Kidney (tissue), 14 donors: ENCODE results near the gene LRBA. TPM values are rescaled to one million over a fixed set of nuclear protein-coding genes. Genes with fewer than 3 reads are reported as not detected.

ENCODE experiments used
- DNase-seq, 5 donors: peaks; one replicate each; pipeline ENCODE4 v3.0.0-alpha.2; 2013 to 2020
- FAIRE-seq: peaks from 2 replicates; lab custom pipeline; 2012; peaks lifted over from hg19 to GRCh38; lab: Jason Lieb, UNC
- H3K27ac ChIP-seq, 2 donors: one replicate each; pipeline ENCODE4 v1.7.0; 2013; ENCODE audit warnings: low read depth in 2 of 2, low read length in 2 of 2, inconsistent platforms in 1 of 2
- H3K27me3 ChIP-seq: one replicate; pipeline ENCODE4 v1.7.1; 2013; ENCODE audit warnings: low read length, inconsistent platforms; ENCODE audit not compliant: control insufficient read depth, insufficient read depth
- H3K36me3 ChIP-seq, 3 donors: one replicate each; pipeline versions ENCODE4 v1.7.0 to v1.7.1; 2013; ENCODE audit warnings: low read length in 3 of 3, control low read depth in 1 of 3, inconsistent platforms in 1 of 3; ENCODE audit not compliant: insufficient read depth in 3 of 3, control insufficient read depth in 2 of 3
- H3K4me1 ChIP-seq, 3 donors: one replicate each; pipeline versions ENCODE4 v1.7.0 to v1.7.1; 2013; ENCODE audit warnings: low read length in 3 of 3, inconsistent platforms in 1 of 3, low read depth in 1 of 3; ENCODE audit not compliant: control insufficient read depth in 2 of 3, insufficient read depth in 2 of 3
- H3K4me3 ChIP-seq, 3 donors: one replicate each; pipeline versions ENCODE4 v1.7.0 to v1.8.1; 2013; ENCODE audit warnings: low read length in 3 of 3, control low read depth in 1 of 3, inconsistent platforms in 1 of 3
- H3K9ac ChIP-seq, 3 donors: one replicate each; pipeline versions ENCODE4 v1.7.0 to v1.7.1; 2013; ENCODE audit warnings: low read length in 3 of 3, control low read depth in 1 of 3, inconsistent platforms in 1 of 3
- H3K9me3 ChIP-seq, 3 donors: one replicate each; pipeline versions ENCODE4 v1.7.0 to v1.7.1; 2013; ENCODE audit warnings: low read length in 3 of 3, control low read depth in 1 of 3, inconsistent platforms in 1 of 3; ENCODE audit not compliant: control insufficient read depth in 2 of 3, insufficient read depth in 1 of 3
- intact Hi-C: fragments of 100-400 bp; cut with DNase I; formaldehyde crosslinking; loops from one replicate; pipeline ENCODE4 v1.11.1; 2022
- polyA plus RNA-seq: library from polyadenylated mRNA; stranded (reverse); fragments of 350-450 nt; fragmentation: Illumina TruSeq; extraction: RNeasy Lipid Tissue Mini Kit (QIAGEN cat#74804); gene quantifications from one replicate; pipeline ENCODE4 v1.2.3, GENCODE V29; 2014; ENCODE audit warnings: low read depth, low replicate concordance; ENCODE audit not compliant: insufficient read depth
- total RNA-seq: library from RNA; stranded (reverse); fragmentation: NEBNext Ultra II Directional; extraction: Animal tissue kit (Norgen Biotek cat#: 25700); gene quantifications from one replicate; pipeline ENCODE4 v1.2.1, GENCODE V29; 2021
- TF ChIP-seq, protein P1 (sequence below): IDR thresholded peaks from 3 replicates; pipeline ENCODE4 v1.5.1; 2012; ENCODE audit warnings: mild to moderate bottlenecking, moderate library complexity, borderline replicate concordance; ENCODE audit not compliant: insufficient read depth; ENCODE audit errors: extremely low read depth
- donor health status: control.
- donor health status: control.
- donor health status: control.
- donor health status: control.
- donor health status: control.
- donor health status: DM: yes; HTN: yes; CAD: no.
- donor health status: Normal renal cell carcinoma (clear cell type).

LRBA gene
- total and polyA plus RNA-seq, 2 donors from 2014 or later: 20.3 to 76.7 TPM

DNA sequence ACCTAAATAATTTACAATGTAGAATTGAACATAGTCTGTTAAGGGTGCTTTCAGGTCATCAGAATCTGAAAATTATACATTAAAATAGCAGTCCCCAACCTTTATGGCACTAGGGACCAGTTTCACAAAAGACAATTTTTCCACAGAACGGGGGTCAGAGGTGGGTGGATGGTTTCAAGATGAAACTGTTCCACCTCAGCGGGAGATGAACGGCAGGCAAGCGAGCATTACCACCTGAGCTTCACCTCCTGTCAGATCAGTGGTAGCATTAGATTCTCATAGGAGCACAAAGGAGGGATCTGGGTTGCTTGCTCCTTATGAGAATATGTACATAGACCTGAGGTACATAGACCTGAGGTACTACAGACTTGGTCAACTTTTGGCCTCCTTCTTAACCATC lies 29.0 kb downstream of the LRBA start:
- intact Hi-C loops: no loop called here
- Histone ChIP-seq H3K9me3 (no peaks in the 10 kb centered on the region), H3K27ac (no peak overlapping the region), H3K4me1 (no peaks in the 10 kb centered on the region), H3K4me3 (no peak overlapping the region), H3K27me3 (no peaks in the 10 kb centered on the region), H3K36me3 (no peaks in the 10 kb centered on the region), H3K9ac (no peak overlapping the region)
- FAIRE-seq: no peak
- no peak for DNase-seq
- TF ChIP-seq, protein P1, sequence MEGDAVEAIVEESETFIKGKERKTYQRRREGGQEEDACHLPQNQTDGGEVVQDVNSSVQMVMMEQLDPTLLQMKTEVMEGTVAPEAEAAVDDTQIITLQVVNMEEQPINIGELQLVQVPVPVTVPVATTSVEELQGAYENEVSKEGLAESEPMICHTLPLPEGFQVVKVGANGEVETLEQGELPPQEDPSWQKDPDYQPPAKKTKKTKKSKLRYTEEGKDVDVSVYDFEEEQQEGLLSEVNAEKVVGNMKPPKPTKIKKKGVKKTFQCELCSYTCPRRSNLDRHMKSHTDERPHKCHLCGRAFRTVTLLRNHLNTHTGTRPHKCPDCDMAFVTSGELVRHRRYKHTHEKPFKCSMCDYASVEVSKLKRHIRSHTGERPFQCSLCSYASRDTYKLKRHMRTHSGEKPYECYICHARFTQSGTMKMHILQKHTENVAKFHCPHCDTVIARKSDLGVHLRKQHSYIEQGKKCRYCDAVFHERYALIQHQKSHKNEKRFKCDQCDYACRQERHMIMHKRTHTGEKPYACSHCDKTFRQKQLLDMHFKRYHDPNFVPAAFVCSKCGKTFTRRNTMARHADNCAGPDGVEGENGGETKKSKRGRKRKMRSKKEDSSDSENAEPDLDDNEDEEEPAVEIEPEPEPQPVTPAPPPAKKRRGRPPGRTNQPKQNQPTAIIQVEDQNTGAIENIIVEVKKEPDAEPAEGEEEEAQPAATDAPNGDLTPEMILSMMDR: no peak

DNA sequence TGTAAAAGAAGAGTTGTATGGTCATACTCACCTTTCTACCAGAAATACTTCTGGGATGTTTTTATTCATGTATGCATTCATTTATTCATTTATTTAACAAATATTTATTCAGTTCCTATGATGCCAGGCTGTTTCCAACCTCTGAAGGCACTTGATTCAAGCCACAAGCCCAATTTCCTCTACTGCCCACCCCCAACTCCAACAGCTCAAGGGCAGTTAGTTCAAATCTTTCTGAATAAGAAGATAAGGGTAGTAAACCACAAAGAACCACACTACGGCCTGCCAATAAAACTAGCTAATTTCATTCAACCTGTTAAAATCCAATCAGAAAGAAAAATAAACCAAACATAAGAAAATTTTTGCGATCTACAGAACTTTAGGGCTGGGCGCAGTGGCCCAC lies 31.2 kb downstream of the LRBA start:
- no peak overlapping the region for H3K27ac ChIP-seq
- no peak overlapping the region for H3K9ac ChIP-seq
- no peaks in the 10 kb centered on the region for H3K27me3 ChIP-seq
- H3K9me3 ChIP-seq: no peaks in the 10 kb centered on the region
- no peaks in the 10 kb centered on the region for H3K4me1 ChIP-seq
- TF ChIP-seq, protein P1: no peak
- H3K36me3 ChIP-seq: no peaks in the 10 kb centered on the region
- intact Hi-C loops: no loop called here
- H3K4me3 ChIP-seq: no peak overlapping the region
- FAIRE-seq: no peak
- no peak for DNase-seq

DNA sequence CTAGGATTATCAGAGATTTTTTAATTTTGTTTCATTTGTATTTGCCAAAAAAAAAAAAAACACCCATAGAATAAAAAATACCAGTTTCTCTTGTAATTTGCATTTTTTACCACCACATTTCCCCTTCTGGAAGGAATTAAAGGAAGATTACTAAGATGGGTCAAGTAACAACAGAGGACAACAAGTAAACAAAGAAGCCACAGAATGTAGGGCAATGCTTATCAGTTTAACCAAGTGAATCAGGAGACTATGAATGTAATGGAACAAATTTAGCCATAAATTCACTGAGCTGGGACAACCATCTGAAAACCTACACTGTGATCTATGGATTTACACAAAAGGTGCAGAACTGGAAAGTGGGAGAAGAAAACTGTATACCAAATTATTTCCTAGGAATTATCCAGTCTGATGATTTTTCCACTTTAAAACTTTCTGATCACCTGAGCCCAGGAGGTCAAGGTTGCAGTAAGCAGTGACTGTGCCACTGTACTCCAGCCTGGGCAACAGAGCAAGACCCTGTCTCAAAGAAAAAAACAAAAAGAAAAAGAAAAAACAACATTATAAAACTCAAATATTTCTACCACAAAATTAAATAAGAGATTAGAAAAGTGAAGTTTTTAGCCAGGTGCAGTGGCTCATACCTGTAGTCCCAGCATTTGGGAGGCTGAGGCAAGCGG lies 32.4 kb downstream of the LRBA start:
- no peaks in the 10 kb centered on the region for H3K9me3 ChIP-seq
- intact Hi-C loops: no loop called here
- no peaks in the 10 kb centered on the region for H3K4me1 ChIP-seq
- FAIRE-seq (no peak), DNase-seq (no peak)
- H3K9ac ChIP-seq: no peak overlapping the region
- no peak overlapping the region for H3K27ac ChIP-seq
- H3K36me3 ChIP-seq: no peaks in the 10 kb centered on the region
- no peaks in the 10 kb centered on the region for H3K27me3 ChIP-seq
- TF ChIP-seq, protein P1: no peak
- H3K4me3 ChIP-seq: no peak overlapping the region
